Keratinocyte (primary cell): ENCODE data around the gene IRX3.

ENCODE experiments used
- CTCF ChIP-seq, 3 experiments: IDR thresholded peaks in 1 of 3; conservative IDR thresholded peaks in 1 of 3; optimal IDR thresholded peaks in 1 of 3; 2 replicates in 2 of 3; 3 replicates in 1 of 3; pipeline versions ENCODE3 to v1.5.1; 2011; ENCODE audit warnings: low read length in 3 of 3, mild to moderate bottlenecking in 3 of 3, moderate library complexity in 2 of 3, control low read depth in 1 of 3, inconsistent platforms in 1 of 3; ENCODE audit not compliant: insufficient read depth in 2 of 3; ENCODE audit errors: extremely low read depth in 1 of 3
- EZH2 ChIP-seq: IDR thresholded peaks from one replicate; pipeline ENCODE4 v1.6.1; 2012; ENCODE audit warnings: inconsistent platforms, mild to moderate bottlenecking, low read length, moderate library complexity

GRCh38 chr16:54286090-54286365 is 559 bp downstream of the IRX3 start:
- TF ChIP-seq EZH2, result no peak
- no peak for TF ChIP-seq CTCF (optimal IDR thresholded peaks at IDR 0.05 in 1 of 3, IDR thresholded peaks at IDR 0.05 in 1 of 3, conservative IDR thresholded peaks at IDR 0.05 in 1 of 3; ENCODE audit: extremely low read depth in 1 of 3, insufficient read depth in 2 of 3, low read length in 3 of 3)
